Stimulated activated CD4-positive, alpha-beta T cell treated with anti-CD3 and anti-CD28 coated beads, Interleukin-12 subunit alpha, Interleukin-12 subunit beta, amount 100 ng/mL, for 48 hours (primary cell): ENCODE measurements around the gene CWC25.
"Not testable (repeated sequence)": the region's sequence is repeated elsewhere in the genome, so short reads cannot be mapped to it uniquely, and the experiment has no call there.

Experiments
- DNase-seq, 3 donors: peaks; one replicate each; pipeline ENCODE4 v3.0.0-alpha.2; 2020; ENCODE audit warnings: low read depth in 2 of 3, low spot score in 1 of 3

The CWC25 gene

DNA sequence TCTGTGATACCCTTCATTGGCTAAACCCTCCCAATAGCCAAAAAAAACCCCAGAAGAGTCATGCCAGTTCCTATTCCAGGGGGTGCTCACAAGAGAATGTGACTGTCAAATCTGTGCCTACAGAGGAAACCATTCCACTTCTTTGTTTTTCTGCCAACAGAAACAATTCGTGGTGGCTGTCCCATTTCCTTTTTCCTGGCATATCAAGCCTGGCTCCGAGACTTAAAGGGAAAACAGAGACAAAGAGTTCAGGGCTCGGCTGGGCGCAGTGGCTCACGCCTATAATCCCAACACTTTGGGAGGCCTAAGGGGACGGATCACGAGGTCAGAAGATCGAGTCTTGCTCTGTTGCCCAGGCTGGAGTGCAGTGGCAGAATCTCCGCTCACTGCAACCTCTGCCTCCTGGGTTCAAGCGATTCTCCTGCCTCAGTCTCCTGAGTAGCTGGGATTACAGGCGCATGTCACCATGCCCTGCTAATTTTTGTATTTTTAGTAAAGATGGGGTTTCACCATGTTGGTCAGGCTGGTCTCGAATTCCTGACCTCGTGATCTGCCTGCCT is 34.9 kb downstream of the CWC25 start:
- not testable (repeated sequence) for DNase-seq

DNA sequence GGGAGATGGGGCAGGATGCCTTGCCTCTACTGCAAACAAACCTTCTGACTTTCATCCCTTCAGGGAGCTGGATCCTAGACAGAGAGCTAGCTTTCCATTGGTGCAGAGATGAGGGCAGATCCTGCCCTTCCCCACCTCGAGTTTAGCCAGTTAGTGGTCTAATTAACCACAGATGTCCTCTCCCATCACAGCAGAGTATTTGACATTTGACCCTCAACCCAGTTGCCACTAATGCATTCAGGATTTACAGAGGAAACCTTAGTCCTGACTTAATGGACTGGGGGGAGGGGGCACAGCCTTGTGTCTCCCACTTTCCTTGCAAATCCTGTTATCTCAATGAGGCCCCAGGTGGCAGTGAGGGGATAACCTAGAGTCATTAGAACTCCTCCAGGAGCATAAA is 35.9 kb downstream of the CWC25 start:
- no peak for DNase-seq

DNA sequence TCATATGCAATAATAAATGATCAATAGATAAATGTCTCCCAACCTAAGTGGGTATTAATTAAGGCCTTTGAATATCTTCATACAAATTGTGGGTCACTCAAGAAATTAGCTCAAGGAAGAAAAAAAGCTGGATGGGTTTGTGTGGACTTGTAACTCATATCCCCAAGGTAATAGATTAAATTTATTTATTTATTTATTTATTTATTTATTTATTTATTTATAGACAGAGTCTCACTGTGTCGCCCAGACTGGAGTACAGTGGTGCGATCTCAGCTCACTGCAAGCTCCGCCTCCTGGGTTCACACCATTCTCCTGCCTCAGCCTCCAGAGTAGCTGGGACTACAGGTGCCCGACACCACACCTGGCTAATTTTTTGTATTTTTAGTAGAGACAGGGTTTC is 37.1 kb downstream of the CWC25 start:
- DNase-seq: not testable (repeated sequence)

DNA sequence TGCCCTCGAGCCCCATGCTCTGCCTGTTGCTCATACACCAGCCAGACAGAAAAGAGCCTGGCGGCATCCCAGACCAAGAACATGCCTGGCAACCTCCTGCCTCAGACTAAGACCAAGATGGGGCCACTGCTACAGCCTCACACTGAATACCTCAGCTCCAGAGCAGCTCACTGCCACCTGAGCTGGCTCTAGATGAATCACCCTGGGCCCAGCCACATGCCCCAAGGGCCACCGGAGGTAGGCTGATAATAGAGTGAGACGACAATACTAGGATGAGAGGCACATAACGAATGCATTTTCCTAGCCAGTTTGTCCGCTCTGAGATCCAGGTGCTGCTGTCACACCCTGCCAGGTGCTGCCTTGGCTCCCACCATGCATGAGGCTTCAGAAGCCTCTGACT is 38.7 kb downstream of the CWC25 start:
- DNase-seq: no peak

DNA sequence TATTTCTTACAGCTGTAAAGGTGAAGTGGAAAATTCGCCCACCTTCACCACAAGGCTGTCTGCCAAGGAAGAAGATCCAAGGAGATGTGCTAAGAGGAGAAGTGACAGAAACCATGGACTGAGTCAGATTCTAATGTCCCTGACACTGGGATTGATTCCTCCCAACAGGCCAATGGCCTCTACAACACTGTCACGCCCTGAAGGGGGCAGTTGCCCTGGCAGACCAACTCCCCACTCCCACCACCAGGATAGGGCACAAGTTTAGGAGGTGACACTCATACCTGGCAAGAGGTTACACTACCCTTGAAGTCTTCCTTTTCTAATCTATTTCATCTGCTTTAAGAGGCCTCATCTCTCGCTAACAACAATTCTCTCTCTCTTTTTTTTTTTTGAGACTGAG is 41.9 kb downstream of the CWC25 start:
- no peak for DNase-seq

DNA sequence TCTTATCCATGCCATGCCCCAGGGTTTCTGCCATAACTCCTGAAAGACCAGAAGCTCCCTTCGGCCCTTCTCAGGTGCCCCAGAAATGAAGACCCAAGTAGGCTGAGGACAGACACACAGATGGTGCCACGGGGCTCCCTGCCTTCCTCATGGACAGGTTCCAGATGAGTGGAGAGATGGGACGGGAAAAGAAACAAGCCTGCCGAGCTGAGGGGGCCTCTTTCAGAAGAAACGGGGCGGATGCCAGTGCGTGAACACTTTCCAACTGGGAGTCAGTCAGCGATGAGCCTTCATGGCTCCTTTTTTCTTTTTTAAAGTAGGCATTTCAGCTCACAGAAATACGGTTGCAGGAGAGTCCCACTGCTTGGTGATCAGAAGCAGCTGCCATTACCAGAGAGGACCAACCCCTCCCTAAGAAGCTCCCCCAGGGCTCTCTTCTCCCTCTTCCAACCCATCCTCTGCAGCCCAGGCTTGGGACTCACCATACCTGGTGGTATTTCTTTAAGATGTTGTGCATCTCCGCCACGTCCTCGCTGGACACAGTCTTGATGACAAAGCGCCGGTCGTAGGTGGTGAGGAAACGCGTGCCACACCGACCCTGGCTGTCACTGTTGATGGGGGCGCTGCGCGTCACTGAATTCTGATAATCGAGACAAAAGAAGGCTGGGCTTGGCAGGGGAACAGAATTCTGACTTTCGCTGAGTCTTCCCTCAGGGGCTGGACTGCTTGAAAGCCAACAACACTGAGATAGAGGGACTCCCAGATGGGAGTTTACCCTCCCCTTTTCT is 45.0 kb downstream of the CWC25 start:
- DNase-seq: no peak

DNA sequence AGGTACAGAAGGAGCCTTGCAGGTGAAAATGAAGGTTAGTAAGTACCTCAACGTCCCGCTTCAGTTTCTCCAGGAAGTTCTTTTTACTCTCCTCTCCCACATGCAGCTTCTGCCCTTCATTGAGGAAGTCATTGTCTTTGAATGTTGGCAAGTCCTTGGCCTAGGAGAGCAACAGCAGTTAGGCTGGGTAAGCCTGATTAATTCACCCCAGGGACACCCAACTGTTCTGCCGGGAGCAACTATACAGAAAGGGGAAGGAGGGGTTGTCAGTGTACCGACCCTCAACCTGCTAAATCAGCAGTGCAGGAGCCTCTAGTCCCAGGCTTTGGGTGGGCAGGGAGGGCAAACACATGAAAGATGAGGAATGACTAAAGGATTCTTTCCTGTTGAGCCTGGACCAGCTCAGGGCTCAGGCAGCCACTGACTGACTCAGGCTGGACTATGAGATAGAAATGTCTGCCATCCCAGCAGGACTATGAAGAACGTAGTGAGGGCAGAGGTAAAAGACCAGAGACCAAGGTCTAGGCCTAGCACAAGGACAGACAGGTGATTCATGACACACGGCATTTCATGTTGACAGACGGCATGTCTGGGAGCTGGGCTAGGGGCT is 47.4 kb downstream of the CWC25 start:
- DNase-seq: no peak

DNA sequence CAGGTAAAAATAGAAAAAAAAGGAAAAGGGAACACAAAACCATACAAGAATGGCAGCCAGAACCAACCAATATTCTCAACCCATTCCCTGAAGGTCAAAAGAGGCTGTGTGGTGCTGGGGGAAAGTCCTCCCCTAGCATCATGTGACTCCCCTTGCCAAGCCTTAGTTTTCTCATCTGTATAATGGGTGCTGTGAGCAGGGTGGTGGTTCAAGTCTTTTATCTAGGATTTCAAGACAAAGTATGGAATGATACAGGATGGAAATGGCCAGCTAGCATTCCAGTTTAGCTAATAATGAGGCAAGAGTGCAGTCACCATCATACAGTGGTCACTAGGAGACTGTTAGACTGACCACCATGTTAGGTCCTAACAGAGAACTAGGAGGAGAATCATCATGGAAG is 51.9 kb downstream of the CWC25 start:
- DNase-seq: no peak

DNA sequence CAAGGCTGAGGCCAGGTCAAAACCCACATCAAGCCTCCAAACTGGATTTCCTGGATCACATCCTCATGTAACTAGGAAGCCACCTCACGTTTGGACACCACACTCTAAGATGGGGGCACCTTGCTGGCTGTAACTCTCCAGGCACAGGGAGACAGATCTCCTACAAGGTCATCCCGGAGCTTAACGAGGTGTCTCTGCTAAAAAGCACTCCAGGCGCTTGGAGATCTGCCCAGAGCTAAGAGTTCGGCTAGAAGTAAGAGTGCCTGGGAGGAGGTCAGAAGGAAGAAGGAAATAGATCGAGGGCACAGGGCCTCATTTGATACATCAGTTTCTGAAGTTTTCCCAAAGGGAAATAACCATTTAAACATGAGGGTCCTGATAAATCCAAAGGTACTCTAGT is 56.7 kb downstream of the CWC25 start:
- DNase-seq: no peak

DNA sequence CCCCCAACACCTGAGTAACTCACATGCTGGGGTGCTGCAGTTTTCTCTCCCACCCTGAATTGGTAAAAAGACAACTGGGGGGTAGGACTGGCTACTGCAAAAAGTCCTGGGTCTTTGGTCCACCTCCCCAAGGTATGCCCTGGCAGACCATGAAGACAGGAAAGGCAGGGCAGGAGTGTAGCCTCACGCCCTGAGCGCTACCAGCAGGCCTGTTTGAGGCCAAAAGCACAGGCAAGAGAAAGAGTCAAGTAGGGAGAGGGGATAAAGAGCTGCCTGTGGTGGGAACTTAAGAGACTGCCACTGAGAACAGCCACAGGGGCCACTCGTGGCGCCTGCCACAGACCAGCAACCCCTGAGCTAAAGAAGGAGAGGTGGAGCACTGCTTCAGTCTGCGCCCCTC is 58.8 kb downstream of the CWC25 start:
- no peak for DNase-seq

DNA sequence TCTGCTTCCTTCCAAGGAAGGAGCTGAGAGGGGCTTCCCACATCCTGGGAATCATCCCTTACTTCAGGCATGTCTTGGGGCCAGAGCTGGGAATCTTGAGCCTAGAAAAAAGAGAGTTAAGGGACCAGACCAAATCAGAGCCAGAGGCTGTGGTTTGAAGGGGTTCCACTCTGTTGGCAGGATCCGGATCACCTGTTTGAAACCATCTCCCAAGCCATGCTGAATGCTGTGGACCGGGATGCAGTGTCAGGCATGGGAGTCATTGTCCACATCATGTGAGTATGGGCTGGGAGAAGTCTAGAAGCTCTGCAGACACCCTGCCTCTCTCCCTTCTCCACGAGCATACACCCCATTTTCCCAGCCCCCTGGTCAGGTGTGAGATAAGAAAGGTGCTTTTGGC is 62.9 kb downstream of the CWC25 start:
- DNase-seq: no peak

DNA sequence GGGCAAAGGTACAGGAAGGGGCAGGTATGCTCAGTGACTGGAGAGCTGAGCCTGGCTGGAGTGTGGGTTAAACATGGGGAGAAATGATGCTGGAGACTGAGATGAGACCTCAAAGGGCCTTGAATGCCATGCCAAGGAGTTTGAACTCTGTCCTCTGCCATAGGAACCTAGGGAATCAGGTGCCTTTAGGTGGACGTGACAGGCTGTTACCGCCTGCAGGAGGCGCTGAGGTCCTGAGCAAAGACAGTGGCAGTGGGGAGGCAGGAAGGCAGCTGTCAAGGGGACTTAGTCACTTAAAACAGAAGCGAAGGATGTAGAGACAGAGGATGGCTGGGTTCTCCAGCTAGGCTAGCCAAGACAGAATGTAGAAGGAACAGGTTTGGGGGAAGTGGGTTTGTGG is 63.5 kb downstream of the CWC25 start:
- DNase-seq: no peak

DNA sequence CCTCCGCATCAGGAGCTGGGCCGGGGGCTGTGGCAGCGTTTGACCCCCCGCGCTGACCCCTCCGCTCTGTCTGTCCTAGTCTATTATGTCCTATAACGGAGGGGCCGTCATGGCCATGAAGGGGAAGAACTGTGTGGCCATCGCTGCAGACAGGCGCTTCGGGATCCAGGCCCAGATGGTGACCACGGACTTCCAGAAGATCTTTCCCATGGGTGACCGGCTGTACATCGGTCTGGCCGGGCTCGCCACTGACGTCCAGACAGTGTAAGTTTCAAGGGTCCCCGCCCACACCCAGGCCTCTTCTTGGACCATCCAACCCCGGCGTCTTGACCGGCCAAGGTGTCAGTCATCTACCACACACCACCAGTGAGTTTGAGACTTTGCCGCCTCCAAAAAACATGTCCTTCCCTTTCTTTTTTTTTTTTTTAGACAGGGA is 72.0 kb downstream of the CWC25 start:
- no peak for DNase-seq

DNA sequence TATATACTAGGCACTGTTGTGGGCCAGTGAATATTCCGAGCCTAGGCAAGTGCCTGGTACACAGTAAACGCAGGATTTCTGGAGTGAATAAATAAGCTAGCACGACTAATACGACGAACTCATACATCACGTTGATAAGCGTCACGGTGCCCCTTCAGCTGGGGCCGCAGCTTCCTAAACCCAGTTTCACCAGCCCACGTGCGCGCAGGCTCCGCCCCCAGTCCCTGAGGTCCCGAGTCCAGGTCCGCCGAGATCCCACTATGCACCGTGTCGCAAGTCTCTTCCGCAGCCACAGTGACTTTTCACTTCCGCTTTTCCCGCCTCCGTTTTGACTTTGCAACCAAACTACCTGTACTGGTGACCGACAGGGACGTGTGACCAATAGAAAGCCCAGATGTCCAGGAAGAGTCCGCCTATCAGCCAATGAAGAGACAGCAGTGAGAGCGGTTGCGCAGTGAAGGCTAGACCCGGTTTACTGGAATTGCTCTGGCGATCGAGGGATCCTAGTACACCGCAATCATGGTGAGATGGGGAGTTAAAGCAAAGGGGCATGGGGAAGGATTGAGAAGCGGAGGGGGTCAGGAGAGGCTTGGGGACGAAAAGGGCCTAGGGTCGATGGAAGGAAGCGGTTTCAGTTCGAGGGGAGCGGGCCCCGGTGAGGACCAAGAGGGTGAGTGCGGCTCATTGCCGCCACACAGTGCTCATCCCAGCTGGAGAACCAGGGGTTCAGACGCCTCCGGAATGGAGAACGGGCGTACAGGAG is 72.6 kb downstream of the CWC25 start, which contains the start of gene PSMB3:
Gene PSMB3, plus strand, starts transcription at position 434 of the 763 bp plus-strand sequence. Its CDS starts 86 bp downstream, at position 520.
- DNase-seq: peak; percentile 95 to 97 (median 97)

DNA sequence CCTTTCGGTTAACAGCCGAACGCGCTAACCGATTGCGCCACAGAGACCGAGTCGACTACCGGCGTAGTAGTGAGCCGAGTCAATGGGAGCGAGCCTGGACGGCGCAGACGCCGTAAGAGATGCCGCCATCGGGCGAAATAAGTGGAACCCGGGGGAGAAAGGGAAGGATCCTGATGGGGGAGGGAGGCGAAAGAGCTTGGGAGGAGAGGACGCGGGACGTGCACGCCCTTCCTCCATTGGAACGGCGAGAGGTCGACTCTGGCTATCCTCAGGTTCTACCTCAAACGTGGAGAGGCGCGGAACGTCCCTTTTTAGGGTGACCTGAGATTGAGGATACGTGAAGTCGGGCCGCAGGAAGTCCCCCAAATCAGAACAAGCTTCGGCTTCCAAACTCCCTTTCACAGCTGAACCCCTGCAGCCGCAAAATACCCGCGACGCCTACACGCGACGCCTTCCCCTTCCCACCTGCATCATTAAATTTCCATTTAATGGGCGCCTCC is 73.3 kb downstream of the CWC25 start:
- DNase-seq: peak; percentile 77 to 91 (median 82)

DNA sequence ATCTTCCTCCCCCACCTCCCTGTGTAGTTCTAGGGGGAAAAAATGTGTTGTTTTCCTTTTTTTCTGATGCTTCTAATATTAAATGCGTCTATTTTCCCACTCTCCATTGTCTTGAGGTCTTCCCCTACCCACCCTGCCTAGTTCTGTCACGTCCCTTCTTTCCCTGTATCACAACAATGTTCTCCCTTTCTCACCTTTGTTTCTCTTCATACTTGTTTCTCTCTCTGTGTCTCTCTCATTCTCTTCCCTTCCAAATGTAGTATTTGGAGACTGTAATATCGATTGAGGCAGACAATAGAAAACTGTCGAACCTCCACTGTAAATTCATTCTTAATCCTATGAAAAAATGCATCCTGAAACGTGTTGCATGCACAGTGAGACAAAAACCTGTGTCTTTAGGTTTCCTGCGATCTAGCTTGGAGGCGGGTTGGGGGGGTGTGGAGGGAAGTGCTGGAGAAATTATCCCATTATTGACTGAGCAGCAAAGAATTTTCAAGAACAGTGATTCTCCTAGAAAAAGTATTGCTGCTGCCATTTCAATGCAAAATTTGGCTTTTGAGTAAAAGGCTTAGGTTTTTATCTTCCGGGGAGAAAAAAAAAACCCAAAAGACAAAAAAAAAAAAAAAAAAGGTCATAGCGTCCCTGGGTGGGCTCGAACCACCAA is 73.8 kb downstream of the CWC25 start:
- no peak for DNase-seq
